ENCODE measurements around the gene ADGRG4.

DNA sequence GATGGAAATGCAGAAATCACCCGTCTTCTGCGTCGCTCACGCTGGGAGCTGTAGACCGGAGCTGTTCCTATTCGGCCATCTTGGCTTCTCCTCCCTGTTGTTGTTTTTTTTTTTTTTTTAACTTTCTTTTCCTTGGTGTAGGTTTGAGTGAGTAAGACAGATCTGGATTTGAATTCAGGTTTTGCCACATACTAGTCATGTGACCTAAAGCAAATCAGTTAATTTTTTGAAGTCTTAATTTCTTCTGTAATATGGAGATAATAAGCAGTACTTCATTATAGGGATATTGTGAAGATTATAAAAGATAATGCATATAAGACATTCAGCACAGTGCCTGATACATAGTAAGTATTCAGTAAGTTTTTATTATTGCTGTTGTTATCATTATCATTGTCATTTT, 145.4 kb downstream of the ADGRG4 start:
- TF ChIP-seq, protein P1, sequence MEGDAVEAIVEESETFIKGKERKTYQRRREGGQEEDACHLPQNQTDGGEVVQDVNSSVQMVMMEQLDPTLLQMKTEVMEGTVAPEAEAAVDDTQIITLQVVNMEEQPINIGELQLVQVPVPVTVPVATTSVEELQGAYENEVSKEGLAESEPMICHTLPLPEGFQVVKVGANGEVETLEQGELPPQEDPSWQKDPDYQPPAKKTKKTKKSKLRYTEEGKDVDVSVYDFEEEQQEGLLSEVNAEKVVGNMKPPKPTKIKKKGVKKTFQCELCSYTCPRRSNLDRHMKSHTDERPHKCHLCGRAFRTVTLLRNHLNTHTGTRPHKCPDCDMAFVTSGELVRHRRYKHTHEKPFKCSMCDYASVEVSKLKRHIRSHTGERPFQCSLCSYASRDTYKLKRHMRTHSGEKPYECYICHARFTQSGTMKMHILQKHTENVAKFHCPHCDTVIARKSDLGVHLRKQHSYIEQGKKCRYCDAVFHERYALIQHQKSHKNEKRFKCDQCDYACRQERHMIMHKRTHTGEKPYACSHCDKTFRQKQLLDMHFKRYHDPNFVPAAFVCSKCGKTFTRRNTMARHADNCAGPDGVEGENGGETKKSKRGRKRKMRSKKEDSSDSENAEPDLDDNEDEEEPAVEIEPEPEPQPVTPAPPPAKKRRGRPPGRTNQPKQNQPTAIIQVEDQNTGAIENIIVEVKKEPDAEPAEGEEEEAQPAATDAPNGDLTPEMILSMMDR (conservative IDR thresholded peaks at IDR 0.05 in 1 of 2, IDR thresholded peaks at IDR 0.05 in 1 of 2; ENCODE audit: low read depth in 1 of 2, low read length in 2 of 2), result no peak
- TF ChIP-seq EZH2 (IDR thresholded peaks at IDR 0.05; ENCODE audit: low read length, missing control alignments), result no peak

All from fibroblast of lung (primary cell).